ENCODE measurements around the gene VIL1. TPM values are rescaled to one million over a fixed set of nuclear protein-coding genes. Genes with fewer than 3 reads are reported as not detected.

Gene VIL1
- total and polyA plus RNA-seq, 2 donors (not counting 1 experiment from before 2014, with no cell fraction given): not detected

DNA sequence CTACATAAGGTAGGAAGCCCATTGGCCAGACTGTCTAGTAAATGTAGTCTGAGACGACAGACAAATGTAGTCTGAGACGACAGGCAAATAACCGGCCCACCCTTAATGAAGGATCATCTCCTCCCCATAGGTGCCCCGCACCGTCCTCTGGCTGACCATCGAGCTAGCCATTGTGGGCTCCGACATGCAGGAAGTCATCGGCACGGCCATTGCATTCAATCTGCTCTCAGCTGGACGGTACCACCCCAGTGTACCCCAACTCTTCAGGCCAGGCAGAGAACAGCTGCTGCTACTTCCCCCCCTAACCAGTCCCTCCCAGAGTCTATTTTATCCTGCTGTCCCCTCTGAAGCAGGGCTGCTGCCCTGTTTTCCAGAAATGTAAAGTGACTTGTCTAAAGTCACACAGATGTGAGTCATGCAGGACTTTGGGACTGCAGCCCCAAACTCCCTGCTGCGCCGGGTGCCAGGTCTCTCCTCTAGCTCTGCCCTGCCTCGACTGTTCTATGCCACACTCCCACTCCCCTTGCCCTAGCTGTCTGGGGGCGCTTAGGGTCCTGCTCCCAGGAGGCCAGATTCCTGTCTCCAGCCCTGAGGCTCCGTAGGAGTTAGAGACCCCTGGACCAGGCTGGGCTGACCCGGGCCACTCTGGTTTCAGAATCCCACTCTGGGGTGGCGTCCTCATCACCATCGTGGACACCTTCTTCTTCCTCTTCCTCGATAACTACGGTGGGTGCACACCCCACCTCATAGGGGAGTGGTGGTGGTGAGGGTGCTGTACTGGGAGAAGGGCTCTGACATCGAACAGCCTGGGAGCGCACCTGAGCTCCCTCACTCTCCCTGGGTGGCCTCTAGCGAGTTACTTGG lies 32.2 kb upstream of the VIL1 start:
- Histone ChIP-seq H3K27ac (ENCODE audit: insufficient read depth, low read length) (no peak overlapping the region), H3K9me3 (ENCODE audit: control insufficient read depth, insufficient read depth, low read depth, low read length) (no peaks in the 10 kb centered on the region), H3K36me3 (ENCODE audit: control insufficient read depth, insufficient read depth, low read length) (no peaks in the 10 kb centered on the region), H3K9ac (ENCODE audit: insufficient read depth, low read length) (no peak overlapping the region), H3K4me2 (ENCODE audit: extremely low read depth, insufficient read depth, low read length) (no peak overlapping the region), H3K79me2 (ENCODE audit: control insufficient read depth, insufficient read depth, low read length) (no peaks in the 10 kb centered on the region), H2AFZ (ENCODE audit: low read length) (no peak overlapping the region), H4K20me1 (ENCODE audit: control insufficient read depth, extremely low read depth, insufficient read depth, low read length) (no peaks in the 10 kb centered on the region), H3K4me1 (ENCODE audit: control insufficient read depth, extremely low read depth, insufficient read depth, low read length) (peaks cover 5% of the 10 kb centered on the region), H3K27me3 (ENCODE audit: control insufficient read depth, insufficient read depth, low read length) (peaks cover 4% of the 10 kb centered on the region), H3K4me3 (replicated peaks in 1 of 4; ENCODE audit: control extremely low read depth in 1 of 4, insufficient read depth in 1 of 4, low read depth in 3 of 4, low read length in 4 of 4) (peak overlapping the region in 1 of 4 experiments; percentile 53)
- no peak for TF ChIP-seq EZH2 (IDR thresholded peaks at IDR 0.05; ENCODE audit: low read length, missing control alignments)
- TF ChIP-seq CTCF (conservative IDR thresholded peaks at IDR 0.05 in 1 of 2, IDR thresholded peaks at IDR 0.05 in 1 of 2; ENCODE audit: low read depth in 1 of 2, low read length in 2 of 2): no peak
- no peak for DNase-seq (ENCODE audit: low read depth in 2 of 2)

GRCh38 chr2:218387369-218388194 lies 31.3 kb upstream of the VIL1 start:
- Histone ChIP-seq H3K9ac (ENCODE audit: insufficient read depth, low read length) (peak overlapping the region; percentile 16), H3K27me3 (ENCODE audit: control insufficient read depth, insufficient read depth, low read length) (no peaks in the 10 kb centered on the region), H3K4me1 (ENCODE audit: control insufficient read depth, extremely low read depth, insufficient read depth, low read length) (peaks cover 5% of the 10 kb centered on the region), H2AFZ (ENCODE audit: low read length) (peak overlapping the region; percentile 80), H3K36me3 (ENCODE audit: control insufficient read depth, insufficient read depth, low read length) (no peaks in the 10 kb centered on the region), H3K79me2 (ENCODE audit: control insufficient read depth, insufficient read depth, low read length) (no peaks in the 10 kb centered on the region), H4K20me1 (ENCODE audit: control insufficient read depth, extremely low read depth, insufficient read depth, low read length) (no peaks in the 10 kb centered on the region), H3K4me2 (ENCODE audit: extremely low read depth, insufficient read depth, low read length) (peak overlapping the region; percentile 66), H3K9me3 (ENCODE audit: control insufficient read depth, insufficient read depth, low read depth, low read length) (no peaks in the 10 kb centered on the region), H3K27ac (ENCODE audit: insufficient read depth, low read length) (no peak overlapping the region), H3K4me3 (replicated peaks in 1 of 4; ENCODE audit: control extremely low read depth in 1 of 4, insufficient read depth in 1 of 4, low read depth in 3 of 4, low read length in 4 of 4) (peak overlapping the region; percentile 8 to 53 (median 29))
- peak; percentile 40 to 91 for DNase-seq (ENCODE audit: low read depth in 2 of 2)
- TF ChIP-seq CTCF (conservative IDR thresholded peaks at IDR 0.05 in 1 of 2, IDR thresholded peaks at IDR 0.05 in 1 of 2; ENCODE audit: low read depth in 1 of 2, low read length in 2 of 2) (no peak), EZH2 (IDR thresholded peaks at IDR 0.05; ENCODE audit: low read length, missing control alignments) (no peak)
